ENCODE data around the gene GK2. TPM values are rescaled to one million over a fixed set of nuclear protein-coding genes. Genes with fewer than 3 reads are reported as not detected.

Gene GK2
- total and polyA plus RNA-seq, 9 of the 15 experiments (the other 6 are each of a cell fraction or from before 2014, with no cell fraction given), result 0.07 TPM; not detected in 8

- H3K27ac ChIP-seq (ENCODE audit: extremely low read depth, low read depth, low read length), result no peak overlapping the region
- no peaks in the 10 kb centered on the region for H3K9me1 ChIP-seq (ENCODE audit: control insufficient read depth, insufficient read depth, low read length)
- no peak overlapping the region for H2AFZ ChIP-seq (ENCODE audit: low read depth, low read length)
- 0 out of 5 replicates have a peak, but pooled peaks cover 0 to 4% of the 10 kb centered on the region in 2 experiments for H3K4me1 ChIP-seq (replicated peaks in 1 of 2; ENCODE audit: control insufficient read depth in 2 of 2, insufficient read depth in 2 of 2, low read length in 2 of 2)
- DNase-seq (ENCODE audit: extremely low read depth in 1 of 4, low spot score in 3 of 4) (no peak), FAIRE-seq (no peak), ATAC-seq (no peak)
- no peaks in the 10 kb centered on the region for H4K20me1 ChIP-seq (replicated peaks; ENCODE audit: control insufficient read depth, insufficient read depth, low read length)
- POLR2A ChIA-PET, result no interaction called here
- no peaks in the 10 kb centered on the region for H3K9me3 ChIP-seq (replicated peaks; ENCODE audit: control insufficient read depth, insufficient read depth, low read depth, low read length)
- TF ChIP-seq CEBPB (tag; IDR thresholded peaks at IDR 0.05), result peak; percentile 71
- TF ChIP-seq ZNF584 (CRISPR knock-in tag; IDR thresholded peaks at IDR 0.05; ENCODE audit: low read depth), result no peak
- TF ChIP-seq CEBPG (CRISPR knock-in tag; IDR thresholded peaks at IDR 0.05), result no peak
- TF ChIP-seq CEBPG (tag; conservative IDR thresholded peaks at IDR 0.05 in 1 of 2, IDR thresholded peaks at IDR 0.05 in 1 of 2), result peak; percentile 50 to 77
- in situ Hi-C loops (cut with MboI), result no loop called here
- H3K4me3 ChIP-seq, result no peak overlapping the region
- no peak overlapping the region for H3K4me2 ChIP-seq (ENCODE audit: insufficient read depth, low read length)
- no TSS peak for BruUV-seq (replicated peaks)
- CTCF ChIA-PET (ENCODE audit: low intra/inter-chr PET ratio), result no interaction called here
- no peak overlapping the region for H3K9ac ChIP-seq (ENCODE audit: insufficient read depth in 1 of 2, low read depth in 2 of 2, low read length in 2 of 2)
- intact Hi-C loops (cut with micrococcal nuclease), result no loop called here
- no peaks in the 10 kb centered on the region for H3K36me3 ChIP-seq (ENCODE audit: control insufficient read depth, insufficient read depth, low read length)
- no peaks in the 10 kb centered on the region for H3K79me2 ChIP-seq (ENCODE audit: control insufficient read depth, insufficient read depth, low read length)
- no peaks in the 10 kb centered on the region for H3K27me3 ChIP-seq (ENCODE audit: control insufficient read depth in 2 of 2, insufficient read depth in 2 of 2, low read length in 2 of 2)
These were observed 11.2 kb downstream of the GK2 start for GRCh38 chr4:79396794-79397193.

DNA sequence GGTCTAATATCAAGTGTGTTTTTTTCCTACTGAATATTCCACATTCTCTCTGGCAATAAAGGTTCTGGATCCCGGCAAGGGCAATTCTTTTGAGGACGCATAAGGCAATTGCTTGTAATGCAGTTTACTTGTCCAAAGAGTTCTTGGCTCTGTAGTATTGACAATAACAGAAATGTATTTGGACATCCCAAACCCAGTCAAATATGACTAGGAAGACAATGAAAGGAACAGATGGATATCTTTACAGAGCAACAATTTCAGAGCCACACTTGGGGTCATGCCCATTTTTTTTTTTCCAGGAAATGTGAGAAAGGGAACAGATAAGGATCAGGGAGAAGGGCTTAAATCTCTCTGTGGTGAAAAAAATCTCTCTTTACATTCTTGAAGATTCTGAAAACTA is 12.2 kb downstream of the GK2 start:
- POLR2A ChIA-PET, result no interaction called here

More for the DNA sequence above, 12.2 kb downstream of the GK2 start:
- no peaks in the 10 kb centered on the region for H3K79me2 ChIP-seq (ENCODE audit: control insufficient read depth, insufficient read depth, low read length)
- H3K36me3 ChIP-seq (ENCODE audit: control insufficient read depth, insufficient read depth, low read length), result no peaks in the 10 kb centered on the region
- FAIRE-seq (no peak), DNase-seq (ENCODE audit: extremely low read depth in 1 of 4, low spot score in 3 of 4) (no peak), ATAC-seq (no peak)
- H3K9ac ChIP-seq (ENCODE audit: insufficient read depth in 1 of 2, low read depth in 2 of 2, low read length in 2 of 2), result no peak overlapping the region
- H3K27ac ChIP-seq (ENCODE audit: extremely low read depth, low read depth, low read length), result no peak overlapping the region
- 0 out of 5 replicates have a peak, but pooled peaks cover 0 to 4% of the 10 kb centered on the region in 2 experiments for H3K4me1 ChIP-seq (replicated peaks in 1 of 2; ENCODE audit: control insufficient read depth in 2 of 2, insufficient read depth in 2 of 2, low read length in 2 of 2)
- no peaks in the 10 kb centered on the region for H3K27me3 ChIP-seq (ENCODE audit: control insufficient read depth in 2 of 2, insufficient read depth in 2 of 2, low read length in 2 of 2)
- H3K4me2 ChIP-seq (ENCODE audit: insufficient read depth, low read length), result no peak overlapping the region
- no peaks in the 10 kb centered on the region for H3K9me1 ChIP-seq (ENCODE audit: control insufficient read depth, insufficient read depth, low read length)
- H3K9me3 ChIP-seq (replicated peaks; ENCODE audit: control insufficient read depth, insufficient read depth, low read depth, low read length), result no peaks in the 10 kb centered on the region
- no peaks in the 10 kb centered on the region for H4K20me1 ChIP-seq (replicated peaks; ENCODE audit: control insufficient read depth, insufficient read depth, low read length)
- 61% methylated on average over 2 of the region's 2 CpGs for WGBS (ENCODE audit: insufficient coverage, low coverage, missing lambda C conversion rate)
- intact Hi-C loops (cut with micrococcal nuclease) (no loop called here), in situ Hi-C loops (cut with MboI) (no loop called here)
- H3K4me3 ChIP-seq, result no peak overlapping the region
- TF ChIP-seq ZNF551 (CRISPR knock-in tag; IDR thresholded peaks at IDR 0.05) (no peak), SOX6 (IDR thresholded peaks at IDR 0.05) (0 out of 2 replicates have a peak, but pooled peaks have one; percentile 42)
- no TSS peak for BruUV-seq (replicated peaks)
- CTCF ChIA-PET (ENCODE audit: low intra/inter-chr PET ratio), result no interaction called here
- H2AFZ ChIP-seq (ENCODE audit: low read depth, low read length), result no peak overlapping the region
